ENCODE results near the gene ELP6.

Gene ELP6

GRCh38 chr3:47513125-47513929 is at the start of gene ELP6:
Gene ELP6 (minus strand): TSS chr3:47513712. CDS start chr3:47513590, 122 bp downstream.
- peak; percentile 89 for DNase-seq (ENCODE audit: low read depth)

GRCh38 chr3:47556351-47556750 is 42.8 kb upstream of the ELP6 start:
- no peak for DNase-seq (ENCODE audit: low read depth)

- no peak for DNase-seq (ENCODE audit: low read depth)
Measured at GRCh38 chr3:47554335-47554734, 40.8 kb upstream of the ELP6 start.

GRCh38 chr3:47553407-47553806 is 39.9 kb upstream of the ELP6 start:
- no peak for DNase-seq (ENCODE audit: low read depth)

GRCh38 chr3:47542471-47543173 is 29.1 kb upstream of the ELP6 start:
- no peak for DNase-seq (ENCODE audit: low read depth)

GRCh38 chr3:47541583-47542108 is 28.1 kb upstream of the ELP6 start:
- no peak for DNase-seq (ENCODE audit: low read depth)

- DNase-seq (ENCODE audit: low read depth), result no peak
Measured at GRCh38 chr3:47540281-47540680, 26.8 kb upstream of the ELP6 start.

GRCh38 chr3:47536967-47537366 is 23.5 kb upstream of the ELP6 start:
- no peak for DNase-seq (ENCODE audit: low read depth)

- no peak for DNase-seq (ENCODE audit: low read depth)
Measured at GRCh38 chr3:47536221-47536891, 22.8 kb upstream of the ELP6 start.

- DNase-seq (ENCODE audit: low read depth), result no peak
Measured at GRCh38 chr3:47533996-47534454, 20.5 kb upstream of the ELP6 start.

- no peak for DNase-seq (ENCODE audit: low read depth)
Measured at GRCh38 chr3:47533481-47533880, 20.0 kb upstream of the ELP6 start.

GRCh38 chr3:47527952-47528725 is 14.6 kb upstream of the ELP6 start:
- DNase-seq (ENCODE audit: low read depth), result no peak

- no peak for DNase-seq (ENCODE audit: low read depth)
Measured at GRCh38 chr3:47525617-47526016, 12.1 kb upstream of the ELP6 start.

GRCh38 chr3:47523310-47524073 is 10.0 kb upstream of the ELP6 start:
- DNase-seq (ENCODE audit: low read depth), result no peak

GRCh38 chr3:47522082-47522987 is 8.8 kb upstream of the ELP6 start:
- peak; percentile 60 for DNase-seq (ENCODE audit: low read depth)

GRCh38 chr3:47520756-47521155 is 7.2 kb upstream of the ELP6 start:
- DNase-seq (ENCODE audit: low read depth), result no peak

GRCh38 chr3:47517937-47518336 is 4.4 kb upstream of the ELP6 start:
- DNase-seq (ENCODE audit: low read depth), result no peak

GRCh38 chr3:47515864-47516319 is 2.4 kb upstream of the ELP6 start:
- no peak for DNase-seq (ENCODE audit: low read depth)

- no peak for DNase-seq (ENCODE audit: low read depth)
Measured at GRCh38 chr3:47515100-47515499, 1.6 kb upstream of the ELP6 start.

Data from HS-5 (cell line).